ENCODE data around the gene CEBPA.

- TF ChIP-seq CTCF (IDR thresholded peaks at IDR 0.05; ENCODE audit: insufficient read depth, low read depth, low read length) = no peak
- no peak for TF ChIP-seq EZH2 (IDR thresholded peaks at IDR 0.05; ENCODE audit: insufficient read depth, low read length)
These were observed 31.6 kb downstream of the CEBPA start for GRCh38 chr19:33270769-33271168.

All from astrocyte (in vitro differentiated cells and primary cell).